ENCODE results near the gene IL2RG.

DNA sequence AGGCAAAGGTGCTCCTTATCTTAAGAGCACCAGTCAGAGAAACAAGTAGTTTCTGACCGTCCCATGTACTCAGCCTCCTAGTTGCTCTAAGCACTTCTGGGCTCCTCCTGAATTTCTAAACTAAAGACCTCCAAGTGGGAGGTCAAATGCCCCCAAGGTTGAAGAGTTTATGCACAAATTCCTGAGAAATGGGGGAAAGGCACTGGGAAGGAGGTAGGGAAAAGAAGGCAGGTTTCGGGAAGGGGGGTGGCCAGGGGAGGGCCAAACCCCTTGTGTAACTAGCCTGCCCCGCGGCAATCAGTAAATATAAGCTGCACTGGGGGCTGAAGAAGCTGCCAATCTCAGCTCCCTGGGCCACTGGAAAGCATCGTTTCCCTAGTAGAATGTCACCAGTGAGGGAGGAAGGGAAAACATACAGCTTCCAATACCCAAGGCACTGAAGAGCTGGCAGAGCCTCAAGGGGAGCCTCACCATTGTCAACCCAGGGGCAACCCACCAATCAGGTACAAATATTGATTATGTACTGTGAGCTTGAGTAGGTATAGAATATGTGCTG lies 12.3 kb downstream of the IL2RG start:
- TF ChIP-seq, protein P1, sequence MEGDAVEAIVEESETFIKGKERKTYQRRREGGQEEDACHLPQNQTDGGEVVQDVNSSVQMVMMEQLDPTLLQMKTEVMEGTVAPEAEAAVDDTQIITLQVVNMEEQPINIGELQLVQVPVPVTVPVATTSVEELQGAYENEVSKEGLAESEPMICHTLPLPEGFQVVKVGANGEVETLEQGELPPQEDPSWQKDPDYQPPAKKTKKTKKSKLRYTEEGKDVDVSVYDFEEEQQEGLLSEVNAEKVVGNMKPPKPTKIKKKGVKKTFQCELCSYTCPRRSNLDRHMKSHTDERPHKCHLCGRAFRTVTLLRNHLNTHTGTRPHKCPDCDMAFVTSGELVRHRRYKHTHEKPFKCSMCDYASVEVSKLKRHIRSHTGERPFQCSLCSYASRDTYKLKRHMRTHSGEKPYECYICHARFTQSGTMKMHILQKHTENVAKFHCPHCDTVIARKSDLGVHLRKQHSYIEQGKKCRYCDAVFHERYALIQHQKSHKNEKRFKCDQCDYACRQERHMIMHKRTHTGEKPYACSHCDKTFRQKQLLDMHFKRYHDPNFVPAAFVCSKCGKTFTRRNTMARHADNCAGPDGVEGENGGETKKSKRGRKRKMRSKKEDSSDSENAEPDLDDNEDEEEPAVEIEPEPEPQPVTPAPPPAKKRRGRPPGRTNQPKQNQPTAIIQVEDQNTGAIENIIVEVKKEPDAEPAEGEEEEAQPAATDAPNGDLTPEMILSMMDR (IDR thresholded peaks at IDR 0.05), result no peak
- TF ChIP-seq POLR2A (IDR thresholded peaks at IDR 0.05) (no peak), POLR2AphosphoS5 (IDR thresholded peaks at IDR 0.05) (no peak), EP300 (IDR thresholded peaks at IDR 0.05) (no peak)

Measured in sigmoid colon (tissue), 4 donors.